Body of pancreas (tissue), 4 donors: Measurements from ENCODE around the gene FOXO3. TPM values are rescaled to one million over a fixed set of nuclear protein-coding genes. Genes with fewer than 3 reads are reported as not detected.

Experiments
- ATAC-seq: fragments of 150-250 bp; one replicate; pipeline ENCODE4 v1.9.1; 2016
- DNase-seq, 4 donors: peaks; one replicate each; pipeline ENCODE4 v3.0.0-alpha.2; 2019
- H3K27ac ChIP-seq, 4 donors: fragments of 200-600 bp; sonication (generic); 1 replicate in 3 of 4; 2 replicates in 1 of 4; pipeline versions ENCODE4 v1.5.1 to v1.6.1; 2016 to 2019; ENCODE audit warnings: mild to moderate bottlenecking in 1 of 4, mixed read lengths in 1 of 4, moderate library complexity in 1 of 4
- H3K27me3 ChIP-seq, 2 donors: fragments of 200-600 bp; sonication (generic); one replicate each; pipeline ENCODE4 v1.6.0; 2016; ENCODE audit warnings: mild to moderate bottlenecking in 1 of 2
- H3K36me3 ChIP-seq, 2 donors: fragments of 200-600 bp; sonication (generic); replicated peaks in 1 of 2; 2 replicates each; pipeline ENCODE4 v1.5.1; 2016; ENCODE audit warnings: low read depth in 2 of 2; ENCODE audit not compliant: insufficient read depth in 1 of 2
- H3K4me1 ChIP-seq: fragments of 200-600 bp; sonication (generic); one replicate; pipeline ENCODE4 v1.6.0; 2016
- H3K4me3 ChIP-seq, 2 donors: fragments of 200-600 bp; sonication (generic); 1 replicate in 1 of 2; 2 replicates in 1 of 2; pipeline ENCODE4 v1.5.1; 2016 to 2019
- H3K9me3 ChIP-seq, 3 donors: fragments of 200-600 bp; sonication (generic); 1 replicate in 2 of 3; 2 replicates in 1 of 3; pipeline ENCODE4 v1.5.1; 2016
- POLR2A ChIP-seq, 3 donors: fragments of 450-650 bp; IDR thresholded peaks; one replicate each; pipeline ENCODE4 v1.6.1; 2016; ENCODE audit warnings: antibody characterized with exemption in 3 of 3, mild to moderate bottlenecking in 2 of 3
- WGBS, 2 donors: methylation state at CpG; one replicate each; pipeline ENCODE4 v1.1.5; 2017; 5-methylcytosine and 5-hydroxymethylcytosine counted together
- intact Hi-C: fragments of 100-400 bp; cut with DNase I; formaldehyde crosslinking; loops from one replicate; pipeline ENCODE4 v1.15.1; 2023
- total RNA-seq, 2 donors: library from RNA; depleted of rRNA; stranded (reverse); fragments of >200 nt; gene quantifications; one replicate each; pipeline ENCODE4 v1.1.0, GENCODE V29; 2016
- TF ChIP-seq, protein P1 (sequence below), 7 experiments: fragments of 450-650 bp in 4 of 7; fragments of 200-600 bp in 3 of 7; sonication (generic) in 3 of 7; IDR thresholded peaks; one replicate each; pipeline ENCODE4 v1.5.1; 2016 to 2019; ENCODE audit warnings: antibody characterized with exemption in 7 of 7

FOXO3 gene
- total RNA-seq, 2 donors from 2014 or later: 62.8 to 69.5 TPM

DNA sequence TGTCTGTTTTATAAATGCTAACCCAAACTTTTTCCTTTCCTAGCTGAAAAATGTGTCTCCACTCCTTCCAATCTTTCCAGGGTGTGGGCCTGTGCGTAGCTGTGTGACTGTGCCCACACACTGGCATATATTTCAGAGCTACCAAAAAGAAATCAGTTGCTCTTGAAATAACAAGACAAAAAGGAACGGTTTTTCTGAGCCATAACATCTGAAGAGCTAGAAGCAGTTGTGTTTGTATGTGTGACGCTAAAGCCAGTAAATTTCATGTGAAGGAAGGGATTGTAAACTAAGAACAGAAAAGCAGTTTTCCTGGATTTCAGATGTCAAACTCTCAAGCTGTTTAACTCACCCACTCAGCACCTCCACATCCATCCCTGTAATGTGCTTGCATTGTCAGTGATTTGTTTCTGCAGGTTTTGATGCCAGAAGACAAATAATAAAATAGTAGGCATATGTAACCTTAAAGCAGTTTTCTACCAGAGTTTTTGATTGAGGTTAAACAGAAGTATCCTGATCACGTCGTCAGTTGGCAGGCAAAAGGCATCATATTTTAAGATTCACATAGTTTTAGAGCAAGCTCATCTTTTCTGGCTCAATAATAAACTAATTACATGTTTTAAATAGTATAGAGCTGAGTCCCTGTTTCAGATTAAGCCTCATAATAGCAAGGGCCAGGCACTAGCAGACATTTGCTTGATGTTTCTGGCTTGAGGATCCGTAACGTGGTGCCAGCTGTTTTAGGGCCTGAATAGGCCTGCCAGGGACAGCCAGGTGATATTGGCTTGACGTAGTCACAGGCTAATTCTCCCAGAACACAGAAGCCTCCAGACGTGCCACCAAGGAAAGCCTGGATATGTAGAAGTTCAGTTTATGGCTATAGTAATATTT lies 90.9 kb downstream of the FOXO3 start:
- Histone ChIP-seq H3K36me3 (no peaks in the 10 kb centered on the region), H3K9me3 (no peaks in the 10 kb centered on the region), H3K27ac (peak overlapping the region; percentile 19 to 55 (median 43)), H3K4me3 (no peak overlapping the region), H3K27me3 (no peaks in the 10 kb centered on the region), H3K4me1 (peaks cover 82% of the 10 kb centered on the region)
- WGBS, 2 donors: 34 to 52% methylated on average over 9 of the region's 9 CpGs
- ATAC-seq (peak; percentile 43), DNase-seq (peak; percentile 42 to 59 (median 58))
- intact Hi-C loops: no loop called here
- TF ChIP-seq POLR2A (IDR thresholded peaks at IDR 0.05): no peak

DNA sequence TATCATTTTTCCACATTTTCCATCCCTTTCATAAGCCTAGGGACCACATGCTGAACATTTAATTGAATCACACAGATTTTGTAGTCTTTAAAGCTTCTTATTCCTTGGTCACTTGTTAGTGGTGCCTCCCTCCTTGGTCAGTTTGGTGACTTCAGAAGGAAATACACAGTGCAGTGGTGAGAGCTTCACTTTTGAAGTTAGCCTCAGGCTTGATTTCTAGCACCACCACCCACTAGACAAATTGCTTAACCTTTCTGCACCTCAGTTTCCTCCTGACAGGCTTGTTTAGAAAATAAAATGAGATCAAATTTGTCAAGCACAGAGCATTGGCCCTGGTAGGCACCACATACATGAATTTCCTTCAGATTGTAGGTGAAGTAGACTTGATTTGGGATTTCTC lies 91.7 kb downstream of the FOXO3 start:
- ATAC-seq: no peak
- no peak for DNase-seq
- H3K4me1 ChIP-seq: peaks cover 86% of the 10 kb centered on the region

DNA sequence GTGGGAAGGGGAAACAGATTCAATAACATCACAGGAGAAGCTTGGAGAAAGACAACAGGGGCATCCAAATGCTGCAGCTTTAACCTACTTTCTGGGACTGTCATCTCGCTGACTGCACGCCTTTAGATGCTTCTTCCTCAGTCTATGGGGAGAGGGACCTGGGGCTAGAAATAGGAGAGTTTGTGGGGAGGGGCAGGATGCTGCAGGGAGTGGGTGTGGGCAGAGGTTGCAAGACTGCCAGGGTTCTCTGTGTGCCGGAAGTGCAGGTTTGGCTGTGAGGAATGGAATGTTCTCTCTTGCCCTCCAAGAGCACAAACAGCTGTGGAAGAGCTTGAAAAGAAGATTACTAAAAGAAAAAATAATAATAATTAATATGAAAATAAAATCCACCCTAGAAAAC lies 93.2 kb downstream of the FOXO3 start:
- Histone ChIP-seq H3K4me1 (peaks cover 96% of the 10 kb centered on the region), H3K9me3 (no peaks in the 10 kb centered on the region), H3K27ac (peak overlapping the region; percentile 12 to 73 (median 38)), H3K36me3 (no peaks in the 10 kb centered on the region), H3K27me3 (no peaks in the 10 kb centered on the region), H3K4me3 (no peak overlapping the region)
- 52 to 62% methylated on average over 3 of the region's 3 CpGs for WGBS, 2 donors
- TF ChIP-seq, protein P1, sequence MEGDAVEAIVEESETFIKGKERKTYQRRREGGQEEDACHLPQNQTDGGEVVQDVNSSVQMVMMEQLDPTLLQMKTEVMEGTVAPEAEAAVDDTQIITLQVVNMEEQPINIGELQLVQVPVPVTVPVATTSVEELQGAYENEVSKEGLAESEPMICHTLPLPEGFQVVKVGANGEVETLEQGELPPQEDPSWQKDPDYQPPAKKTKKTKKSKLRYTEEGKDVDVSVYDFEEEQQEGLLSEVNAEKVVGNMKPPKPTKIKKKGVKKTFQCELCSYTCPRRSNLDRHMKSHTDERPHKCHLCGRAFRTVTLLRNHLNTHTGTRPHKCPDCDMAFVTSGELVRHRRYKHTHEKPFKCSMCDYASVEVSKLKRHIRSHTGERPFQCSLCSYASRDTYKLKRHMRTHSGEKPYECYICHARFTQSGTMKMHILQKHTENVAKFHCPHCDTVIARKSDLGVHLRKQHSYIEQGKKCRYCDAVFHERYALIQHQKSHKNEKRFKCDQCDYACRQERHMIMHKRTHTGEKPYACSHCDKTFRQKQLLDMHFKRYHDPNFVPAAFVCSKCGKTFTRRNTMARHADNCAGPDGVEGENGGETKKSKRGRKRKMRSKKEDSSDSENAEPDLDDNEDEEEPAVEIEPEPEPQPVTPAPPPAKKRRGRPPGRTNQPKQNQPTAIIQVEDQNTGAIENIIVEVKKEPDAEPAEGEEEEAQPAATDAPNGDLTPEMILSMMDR (IDR thresholded peaks at IDR 0.05): no peak
- no peak for TF ChIP-seq POLR2A (IDR thresholded peaks at IDR 0.05)
- intact Hi-C loops: no loop called here
- DNase-seq (peak in 3 of 4 donors; percentile 47 to 51 (median 51)), ATAC-seq (peak; percentile 26)

More for the DNA sequence above, 91.7 kb downstream of the FOXO3 start:
- TF ChIP-seq POLR2A (IDR thresholded peaks at IDR 0.05): no peak
- TF ChIP-seq, protein P1 (IDR thresholded peaks at IDR 0.05): no peak
- Histone ChIP-seq H3K27me3 (no peaks in the 10 kb centered on the region), H3K9me3 (no peaks in the 10 kb centered on the region), H3K27ac (peak overlapping the region in 2 of 4 donors; percentile 54 to 55), H3K36me3 (no peaks in the 10 kb centered on the region), H3K4me3 (no peak overlapping the region)
- intact Hi-C loops: no loop called here

DNA sequence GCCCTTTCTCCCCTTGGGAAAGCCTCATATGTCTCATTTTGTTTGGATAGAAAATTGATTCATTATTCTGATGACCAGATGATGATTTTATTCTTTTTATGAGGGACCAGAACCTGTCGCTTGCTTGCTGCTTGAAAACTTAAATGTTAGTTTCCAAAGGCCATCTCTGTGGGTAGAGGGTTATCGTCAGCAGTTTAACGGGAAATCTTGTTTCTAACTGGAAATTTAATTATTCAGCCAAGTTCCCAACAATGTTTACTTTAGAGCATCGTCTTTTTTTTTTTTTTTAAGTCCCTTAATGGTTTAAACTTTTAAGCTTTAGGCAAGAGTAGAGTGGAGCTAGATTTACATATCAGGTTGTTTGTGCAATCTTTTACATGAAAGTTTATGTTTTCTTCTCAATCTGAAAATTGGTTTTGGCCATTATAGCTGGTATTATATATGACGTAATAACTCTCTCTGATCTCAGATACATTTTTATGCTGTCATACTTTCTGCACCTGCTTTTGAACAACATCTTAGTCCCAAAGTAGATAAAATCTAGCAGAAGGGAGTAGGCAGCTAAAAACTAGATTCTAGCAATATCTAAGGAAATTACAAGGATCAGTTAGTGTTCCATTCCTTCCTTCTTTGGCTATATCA lies 93.9 kb downstream of the FOXO3 start:
- DNase-seq (no peak), ATAC-seq (no peak)
- intact Hi-C loops: no loop called here
- Histone ChIP-seq H3K36me3 (no peaks in the 10 kb centered on the region), H3K4me1 (peaks cover 90% of the 10 kb centered on the region), H3K9me3 (no peaks in the 10 kb centered on the region), H3K27ac (peak overlapping the region in 3 of 4 donors; percentile 12 to 73 (median 58)), H3K4me3 (no peak overlapping the region), H3K27me3 (no peaks in the 10 kb centered on the region)
- no peak for TF ChIP-seq POLR2A (IDR thresholded peaks at IDR 0.05)
- TF ChIP-seq, protein P1 (IDR thresholded peaks at IDR 0.05): no peak
- 36 to 40% methylated on average over 5 of the region's 5 CpGs for WGBS, 2 donors
